ENCODE data around the gene DDIT3.
A peak's percentile ranks its signal among the peaks of the same experiment; 100 is the strongest.

DDIT3 gene

DNA sequence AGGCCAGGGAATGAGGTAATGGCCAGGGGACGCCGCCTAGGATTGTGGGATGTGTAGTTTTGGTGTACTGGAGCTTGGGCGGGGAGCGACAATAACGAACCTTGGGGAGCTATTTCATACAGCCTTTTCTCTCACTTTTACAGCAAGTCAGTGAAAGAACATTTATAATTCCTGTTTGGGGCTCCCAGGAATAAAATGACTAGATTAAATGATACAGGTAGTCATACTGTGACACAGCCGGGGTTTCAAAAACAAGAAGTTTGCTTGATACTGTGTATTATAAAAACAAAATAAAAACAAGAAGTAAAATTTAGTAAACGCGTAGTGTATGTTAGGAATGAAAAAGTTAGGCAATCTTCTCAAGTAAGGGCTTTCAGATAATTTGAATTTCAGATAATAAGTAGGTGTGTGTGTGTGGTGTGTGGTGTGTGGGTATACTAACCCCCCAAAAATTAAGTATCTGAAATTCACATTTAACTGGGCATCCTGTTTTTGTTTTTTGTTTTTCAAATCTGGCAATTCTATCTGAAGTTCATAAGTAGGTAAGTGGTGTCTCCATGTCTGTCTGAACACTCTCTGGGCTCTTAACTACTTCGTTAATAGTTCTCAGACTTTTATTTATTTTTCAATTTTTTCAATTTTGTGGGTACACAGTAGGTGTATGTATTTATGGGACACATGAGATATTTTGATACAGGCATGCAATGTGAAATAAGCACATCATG is 27.1 kb upstream of the DDIT3 start:
- DNase-seq (ENCODE audit: low read depth in 2 of 2), result no peak

DNA sequence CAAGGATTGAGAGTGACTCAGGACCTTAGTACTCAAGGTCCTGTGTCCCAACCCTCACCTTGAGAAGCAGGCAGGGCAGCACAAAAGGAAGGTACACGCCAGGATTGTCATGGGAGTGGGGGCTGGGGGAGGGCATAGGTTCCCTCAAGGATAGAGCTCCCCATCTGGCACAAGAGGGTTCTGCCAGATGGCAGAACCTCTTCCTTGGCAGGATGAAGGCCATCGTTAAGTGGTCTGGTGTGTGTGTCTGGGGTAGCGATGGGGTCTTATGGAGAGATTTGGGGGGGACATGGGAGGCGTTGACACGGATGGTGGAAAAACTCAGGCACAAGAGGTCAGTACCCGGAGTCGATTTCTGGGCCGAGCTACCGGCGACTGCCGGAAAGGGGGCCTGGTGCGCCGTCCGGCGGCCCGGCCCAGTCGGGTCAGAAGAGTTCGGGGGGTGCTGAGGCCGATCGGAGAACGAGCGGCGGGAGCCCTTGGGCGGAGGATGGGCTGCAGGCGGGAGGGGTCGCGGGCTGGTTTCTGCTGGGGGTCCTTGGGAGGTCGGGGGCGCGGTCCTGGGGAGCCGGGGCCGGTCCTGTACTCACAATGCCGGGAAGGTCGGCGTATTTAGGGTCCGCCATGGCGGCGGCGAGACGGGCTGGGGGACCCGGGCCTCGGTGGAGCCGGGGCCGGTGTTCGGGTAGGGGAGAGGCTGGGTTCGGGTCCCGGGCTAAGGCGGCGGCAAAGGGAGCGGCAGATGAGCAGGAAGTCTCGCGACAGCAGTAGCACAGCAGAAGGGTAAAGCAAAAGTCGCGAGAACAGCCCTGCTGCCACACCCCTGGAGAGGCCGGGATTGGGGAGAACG is 26.3 kb upstream of the DDIT3 start, which contains the start of gene DCTN2:
TSS of gene DCTN2 (minus strand) at position 755 of the 850 bp plus-strand sequence. CDS start at position 626, 129 bp downstream.
- peak; percentile 91 for DNase-seq (ENCODE audit: low read depth in 2 of 2)

DNA sequence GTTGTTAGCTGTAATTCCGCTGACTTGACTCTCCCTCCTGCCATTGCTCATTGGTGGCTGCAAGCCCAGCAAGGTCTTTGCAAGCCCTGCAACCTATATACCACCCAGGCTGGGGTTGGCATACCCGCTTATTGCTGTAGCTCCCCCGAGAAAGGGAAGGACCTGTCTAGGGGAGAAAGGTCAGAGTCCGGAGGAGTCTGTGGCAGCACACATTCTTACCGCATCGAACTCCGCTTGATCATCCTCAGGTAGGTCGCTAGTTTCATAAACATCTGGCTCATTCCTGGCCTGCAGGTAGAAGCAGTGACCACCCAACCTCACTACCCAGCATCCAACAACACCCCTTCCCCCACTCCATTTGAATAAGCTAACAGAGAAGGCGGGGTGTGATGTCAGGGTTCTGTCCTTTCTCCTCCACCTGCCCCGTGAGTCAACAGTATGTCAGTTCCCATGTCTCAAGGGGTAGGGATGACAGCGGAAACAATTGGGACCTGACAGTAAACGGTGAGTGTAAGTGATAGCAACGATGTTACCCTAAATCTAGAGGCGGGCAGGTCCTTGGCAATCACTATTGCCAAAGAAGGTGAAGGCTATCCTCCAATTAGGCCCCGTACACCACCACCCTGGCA is 25.6 kb upstream of the DDIT3 start:
- DNase-seq (ENCODE audit: low read depth in 2 of 2), result no peak

DNA sequence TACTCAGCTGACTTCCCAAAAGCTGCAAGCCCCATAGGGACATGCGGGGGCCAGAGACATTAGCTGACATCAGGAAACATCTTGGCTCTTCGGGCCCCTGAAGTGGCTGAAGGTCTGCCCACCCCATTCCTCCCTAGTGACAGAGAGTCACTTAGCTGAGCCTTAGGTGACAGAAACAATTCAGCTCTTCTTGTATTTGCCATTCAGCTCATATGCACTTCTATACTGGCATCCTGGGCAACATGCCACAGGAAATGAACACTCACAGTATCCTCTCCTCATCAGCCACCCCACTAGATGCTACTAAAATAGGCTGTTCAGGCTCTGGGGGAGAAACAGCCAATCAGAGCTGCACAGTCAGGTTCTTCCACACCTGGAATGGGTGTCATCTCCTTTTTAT is 23.3 kb upstream of the DDIT3 start:
- DNase-seq (ENCODE audit: low read depth in 2 of 2), result no peak

DNA sequence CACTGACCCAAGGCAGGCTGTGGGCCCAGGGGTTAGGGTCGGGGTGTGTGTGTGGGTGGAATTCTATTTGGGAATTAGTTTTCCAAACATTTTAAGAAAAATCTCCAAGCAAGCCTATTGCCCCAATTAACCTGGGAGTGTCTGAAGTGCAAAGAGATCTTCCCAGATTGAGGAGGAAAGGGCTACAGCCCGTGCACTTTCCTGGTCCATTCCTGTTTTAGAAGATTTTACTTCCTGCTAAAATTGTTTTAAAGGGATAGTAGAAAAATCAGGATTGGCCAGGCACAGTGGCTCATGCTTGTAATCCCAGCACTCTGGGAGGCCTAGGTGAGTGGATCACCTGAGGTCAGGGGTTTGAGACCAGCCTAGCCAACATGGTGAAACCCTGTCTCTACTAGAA is 21.4 kb upstream of the DDIT3 start:
- no peak for DNase-seq (ENCODE audit: low read depth in 2 of 2)

DNA sequence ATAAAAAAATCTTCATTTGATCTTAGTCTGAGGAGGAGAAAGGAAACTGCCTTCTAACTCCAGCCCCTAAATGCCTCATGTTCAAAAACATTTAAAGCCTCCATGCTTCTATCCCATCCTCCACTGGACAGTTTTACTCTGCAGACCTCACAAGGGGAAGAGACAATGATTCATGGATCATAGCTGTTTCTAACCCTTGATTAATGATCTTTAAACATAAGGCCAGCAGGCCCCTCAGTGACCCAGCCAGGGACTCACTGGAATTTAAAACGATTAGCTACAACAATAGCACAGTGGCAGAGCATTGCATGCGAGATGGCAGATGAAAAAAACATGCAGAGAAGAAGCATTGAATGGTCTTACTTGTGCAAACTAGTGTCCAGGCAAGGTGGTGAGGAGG is 20.7 kb upstream of the DDIT3 start:
- no peak for DNase-seq (ENCODE audit: low read depth in 2 of 2)

DNA sequence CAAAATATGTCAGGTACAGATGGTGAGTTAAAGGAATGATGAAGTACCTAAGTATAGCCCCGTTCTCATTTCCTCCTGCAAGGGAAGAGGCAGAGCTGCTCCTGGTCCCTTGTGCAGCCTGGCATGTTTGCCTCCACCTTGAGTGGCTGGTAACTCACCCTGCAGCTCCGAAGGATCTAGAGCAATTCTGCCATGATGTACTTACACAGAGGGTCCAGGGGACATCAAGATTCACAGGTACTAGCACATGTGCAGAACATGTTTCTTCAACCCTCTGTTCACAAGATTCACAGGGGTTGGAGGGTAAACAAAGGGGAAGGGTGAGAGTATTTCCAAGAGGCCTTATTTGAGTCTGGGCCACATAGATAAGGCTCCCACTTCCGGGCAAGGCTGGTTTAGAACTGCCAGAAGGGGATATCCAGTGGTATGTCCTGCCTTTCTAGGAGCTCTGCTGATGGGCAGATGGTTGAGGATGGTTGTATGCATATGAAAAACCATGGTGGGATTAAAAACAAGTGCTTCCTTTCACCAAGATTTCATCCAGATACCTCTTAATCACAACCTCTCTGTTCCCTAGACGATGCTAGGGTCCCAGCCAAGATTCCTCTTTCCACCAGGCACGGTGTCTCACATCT is 18.9 kb upstream of the DDIT3 start:
- DNase-seq (ENCODE audit: low read depth in 2 of 2), result no peak

DNA sequence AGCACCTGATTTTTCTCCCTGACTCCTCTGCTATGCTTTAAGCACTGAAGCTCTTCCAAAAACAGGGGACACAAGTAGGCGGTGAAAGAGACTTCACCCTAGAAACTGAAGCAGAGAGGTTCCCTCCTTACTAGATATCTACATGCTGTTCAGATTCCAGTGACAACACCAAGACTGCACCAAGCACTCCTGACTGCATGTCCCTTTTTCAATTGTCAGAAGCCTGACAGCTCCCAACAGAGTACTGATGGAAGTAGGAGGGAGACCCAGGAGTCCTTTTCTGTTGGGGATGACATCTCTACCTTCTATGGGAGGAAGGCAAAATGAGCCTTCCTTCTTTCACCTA is 16.3 kb upstream of the DDIT3 start:
- DNase-seq (ENCODE audit: low read depth in 2 of 2), result no peak

DNA sequence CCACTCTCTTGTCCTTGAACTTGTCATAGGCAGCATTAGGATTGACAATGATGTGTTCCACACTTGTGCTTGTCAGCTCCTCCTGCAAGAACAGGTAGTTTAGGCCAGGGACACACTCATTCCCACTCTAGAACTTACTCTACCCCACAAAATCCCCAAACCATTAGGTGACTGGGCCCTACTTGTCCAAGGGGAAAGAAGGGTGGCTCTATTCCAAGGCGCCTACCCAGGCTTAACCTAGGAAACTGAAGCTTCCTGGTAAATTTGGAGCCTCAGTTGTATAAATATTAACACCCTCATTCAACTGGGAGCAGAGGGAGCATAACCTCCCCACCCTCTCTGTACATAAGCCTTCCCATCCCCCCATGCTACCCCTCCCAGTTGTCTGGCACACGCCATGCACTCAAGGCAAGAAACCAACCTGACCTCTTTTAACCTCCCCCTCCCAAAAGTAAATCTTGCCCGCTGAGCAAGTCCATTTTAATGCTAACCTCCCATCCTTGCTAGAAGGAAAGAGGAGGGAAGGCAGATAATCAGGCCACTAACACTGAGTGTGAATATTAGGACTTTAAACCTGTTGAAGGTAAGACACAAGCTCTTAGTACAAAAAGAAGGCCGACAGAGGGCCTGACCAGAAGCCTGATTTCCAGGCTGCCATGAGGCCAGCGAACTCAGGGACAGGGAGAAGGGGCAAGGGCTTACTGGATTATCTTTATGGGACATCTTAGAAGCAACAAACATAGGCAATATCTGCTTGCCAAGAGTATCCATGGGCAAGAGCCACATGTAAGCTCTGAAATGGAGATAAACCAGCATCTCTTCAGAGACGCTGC is 15.7 kb upstream of the DDIT3 start:
- DNase-seq (ENCODE audit: low read depth in 2 of 2), result no peak

DNA sequence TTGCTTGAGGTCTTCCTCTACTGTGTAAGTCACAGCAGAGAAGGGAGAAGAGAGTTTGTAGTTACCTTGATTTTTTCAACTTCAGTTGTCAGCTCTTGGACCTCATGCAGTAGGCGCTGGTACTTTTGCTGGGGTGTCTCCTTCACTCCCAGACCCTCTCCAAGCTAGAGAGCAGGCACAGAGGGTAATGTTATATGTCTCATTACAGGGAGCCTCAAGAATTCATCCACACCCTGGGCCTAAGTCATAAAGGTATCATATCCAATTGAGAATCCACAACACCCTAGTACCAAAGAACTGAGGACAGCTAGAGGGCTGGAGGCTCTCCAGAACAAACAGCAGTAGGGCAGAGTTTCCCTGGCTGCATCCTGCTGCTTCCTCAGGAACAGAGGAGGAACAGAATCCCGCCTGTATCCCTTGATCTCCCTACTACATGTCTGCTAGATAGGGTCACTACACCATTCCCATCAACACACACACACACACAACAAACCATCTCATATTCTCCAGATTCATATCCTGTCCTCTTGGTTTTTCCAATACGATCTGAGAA is 14.8 kb upstream of the DDIT3 start:
- no peak for DNase-seq (ENCODE audit: low read depth in 2 of 2)

DNA sequence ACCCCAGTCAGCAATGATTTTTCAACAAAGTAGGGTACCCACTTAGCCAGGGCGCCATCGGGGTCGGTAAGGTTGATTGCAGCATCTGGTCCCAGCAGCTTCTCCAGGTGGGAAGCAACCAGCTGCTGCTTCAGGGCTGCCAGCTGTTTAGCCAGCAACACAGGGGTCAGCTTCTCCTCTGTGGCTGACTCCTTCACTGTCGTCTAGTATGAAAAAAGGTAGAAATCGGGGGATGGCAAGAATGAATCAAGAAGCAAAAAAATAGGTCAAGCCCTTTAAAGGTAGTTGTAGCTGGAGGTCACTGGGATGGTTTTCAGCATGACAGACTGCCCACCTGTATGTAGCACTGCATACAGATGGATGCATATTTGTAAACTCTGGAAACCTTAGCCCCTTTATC is 13.9 kb upstream of the DDIT3 start:
- no peak for DNase-seq (ENCODE audit: low read depth in 2 of 2)

DNA sequence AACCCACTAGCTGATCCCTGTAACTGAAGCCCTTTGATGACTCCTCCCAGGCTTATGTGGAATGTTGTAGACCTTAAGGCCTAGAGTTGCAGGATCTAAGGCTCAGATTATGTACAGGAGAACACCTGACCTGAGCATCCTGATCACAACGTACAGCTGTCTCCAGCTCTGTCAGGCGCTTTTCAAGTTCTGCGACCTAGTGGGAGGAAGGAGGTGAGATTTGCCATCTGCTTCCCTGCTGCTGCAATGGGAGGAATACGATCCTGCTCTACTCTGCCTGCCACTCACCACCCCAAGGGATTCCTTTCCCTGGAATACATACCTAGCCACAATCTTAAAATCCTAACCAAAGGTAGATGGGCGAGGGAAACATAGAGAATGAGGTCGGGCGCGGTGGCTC is 12.8 kb upstream of the DDIT3 start:
- DNase-seq (ENCODE audit: low read depth in 2 of 2), result no peak

DNA sequence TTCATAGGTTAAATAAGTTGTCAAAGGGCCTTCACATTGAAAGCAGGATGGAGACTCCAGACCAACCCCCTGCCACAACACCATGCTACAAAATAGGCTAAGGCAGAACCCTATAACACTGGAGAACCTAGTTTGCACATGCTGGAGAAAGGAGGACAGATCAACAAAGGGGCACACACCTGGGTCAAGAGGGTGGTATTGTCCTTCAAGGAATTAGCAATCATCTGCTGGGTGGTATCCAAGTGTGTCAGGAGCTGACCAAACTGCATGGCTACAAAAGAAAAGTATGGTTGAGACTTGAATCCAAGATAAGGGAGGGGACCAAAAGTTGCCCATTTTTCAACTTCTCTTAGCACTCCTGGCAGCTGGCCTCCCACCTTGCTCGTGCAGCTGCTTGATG is 11.5 kb upstream of the DDIT3 start:
- no peak for DNase-seq (ENCODE audit: low read depth in 2 of 2)

DNA sequence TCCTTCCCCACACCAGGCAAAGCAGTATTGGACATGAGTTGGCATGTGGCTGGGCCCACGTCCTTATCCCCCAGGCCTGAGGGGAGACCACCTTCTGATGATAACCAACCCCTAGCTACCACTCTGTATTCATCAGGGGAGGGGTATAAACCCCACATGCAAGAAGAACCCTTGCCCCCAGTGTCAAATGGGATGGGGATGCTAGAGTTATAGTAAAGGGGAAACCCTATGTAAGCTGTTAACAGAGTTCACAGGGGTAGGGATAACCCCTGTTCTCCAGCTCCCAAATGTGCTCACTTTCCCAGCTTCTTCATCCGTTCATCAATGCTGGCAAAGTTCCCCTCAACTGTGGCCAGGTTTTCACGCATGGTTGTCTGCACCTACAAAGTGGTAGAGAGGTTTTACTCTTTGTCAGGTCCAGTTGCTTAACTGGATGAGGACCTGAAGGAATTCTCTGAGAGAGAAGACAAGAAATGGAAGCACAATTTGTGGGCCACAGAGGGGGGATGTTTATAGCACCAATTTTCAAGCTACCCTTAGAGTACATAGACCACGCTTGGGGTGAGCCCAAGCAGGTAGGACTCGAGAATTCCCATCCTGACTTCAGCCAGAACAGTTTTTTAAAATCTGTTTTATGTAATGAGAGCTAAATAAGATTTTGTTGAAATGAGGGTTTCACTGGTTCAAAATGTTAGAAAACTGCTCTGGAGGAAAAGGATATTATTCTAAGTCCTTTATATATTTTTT is 10.3 kb upstream of the DDIT3 start:
- DNase-seq (ENCODE audit: low read depth in 2 of 2), result no peak

DNA sequence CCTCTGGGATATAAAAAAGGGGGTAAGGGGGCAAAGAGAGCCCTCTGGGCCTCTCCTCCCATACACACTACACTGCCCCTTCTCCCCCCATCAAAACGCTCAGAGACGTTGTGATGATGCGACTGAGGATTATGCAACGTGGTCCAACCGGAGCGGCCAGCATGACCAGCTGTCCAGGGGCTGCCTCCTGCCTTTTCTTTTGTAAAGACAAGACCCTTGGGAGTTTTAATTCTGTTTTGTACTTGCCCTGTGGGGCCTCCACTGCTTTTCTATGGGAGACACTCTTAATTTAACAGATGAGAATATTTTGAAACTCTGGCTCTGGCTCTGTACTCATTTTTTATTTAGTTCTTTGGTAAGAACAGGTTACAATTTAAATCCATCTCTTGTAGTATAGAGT is 9.5 kb upstream of the DDIT3 start:
- DNase-seq (ENCODE audit: low read depth in 2 of 2), result no peak

DNA sequence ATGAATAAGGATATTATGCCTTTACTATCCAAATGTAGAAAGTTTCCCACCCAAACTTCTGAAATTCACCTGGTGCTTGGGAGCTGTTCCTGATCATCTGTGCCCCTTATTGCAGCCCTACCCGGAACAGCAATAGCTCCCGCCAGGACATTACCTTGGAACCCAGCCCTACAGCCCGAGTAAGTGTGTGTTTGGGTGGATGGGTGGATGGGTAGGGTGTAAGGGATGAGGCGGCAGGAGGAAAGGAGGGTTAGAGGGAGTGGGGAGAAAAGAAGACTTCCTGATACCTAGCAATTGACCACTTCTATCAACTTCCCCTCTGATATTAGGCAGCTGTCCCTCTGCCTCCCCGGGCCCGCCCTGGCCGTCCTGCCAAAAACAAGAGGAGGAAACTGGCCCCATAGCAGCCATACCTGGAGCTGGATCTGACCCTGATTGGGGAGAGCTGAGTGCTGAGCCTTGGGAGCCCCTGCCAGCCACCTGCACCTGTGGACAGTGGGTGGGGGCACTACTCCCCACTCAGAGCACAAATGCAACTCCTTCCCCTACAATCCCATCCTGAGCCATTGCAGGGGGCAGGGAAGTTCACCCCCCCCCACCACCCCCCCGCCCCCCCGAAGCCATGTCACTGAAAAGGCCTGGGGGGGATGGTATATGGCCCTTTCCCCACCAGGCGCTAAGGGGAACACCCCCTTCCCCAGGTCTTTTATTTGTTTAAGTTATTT is 8.7 kb upstream of the DDIT3 start:
- DNase-seq (ENCODE audit: low read depth in 2 of 2), result no peak

DNA sequence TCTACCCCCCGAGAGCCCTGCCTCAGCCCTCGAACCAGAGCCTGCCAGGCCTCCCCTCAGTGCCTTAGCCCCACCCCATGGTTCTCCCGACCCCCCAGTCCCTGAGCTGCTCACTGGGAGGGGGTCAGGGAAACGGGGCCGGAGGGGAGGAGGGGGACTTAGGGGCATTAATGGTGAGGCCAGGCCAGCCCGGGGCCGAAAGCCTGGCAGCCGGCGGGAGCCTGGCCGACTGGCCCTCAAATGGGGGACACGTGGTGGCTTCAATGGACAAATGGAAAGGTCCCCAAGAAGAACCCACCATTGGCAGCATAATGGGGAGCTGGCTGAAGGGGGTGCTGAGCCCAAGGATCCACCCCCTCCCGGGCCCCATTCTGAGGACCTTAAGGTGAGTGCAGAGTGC is 7.9 kb upstream of the DDIT3 start:
- no peak for DNase-seq (ENCODE audit: low read depth in 2 of 2)

DNA sequence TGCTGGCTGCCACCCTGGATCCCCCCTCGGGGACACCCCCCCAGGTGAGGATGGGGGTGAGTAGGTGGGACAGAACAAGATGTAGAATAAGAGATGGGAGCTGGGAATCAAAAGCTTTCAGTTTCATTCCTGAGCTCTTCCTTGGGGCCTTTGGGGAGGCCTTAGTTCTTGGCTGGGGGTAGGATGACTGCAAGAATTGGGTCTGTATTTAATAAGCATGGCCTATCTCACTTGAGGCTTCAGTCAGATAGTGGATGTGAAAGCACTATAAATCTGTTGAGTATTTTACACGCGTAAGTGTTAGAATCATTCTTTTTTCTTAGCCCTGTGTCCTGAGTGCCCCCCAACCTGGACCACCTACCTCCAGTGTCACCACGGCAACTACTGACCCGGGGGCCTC is 6.9 kb upstream of the DDIT3 start:
- DNase-seq (ENCODE audit: low read depth in 2 of 2), result no peak

DNA sequence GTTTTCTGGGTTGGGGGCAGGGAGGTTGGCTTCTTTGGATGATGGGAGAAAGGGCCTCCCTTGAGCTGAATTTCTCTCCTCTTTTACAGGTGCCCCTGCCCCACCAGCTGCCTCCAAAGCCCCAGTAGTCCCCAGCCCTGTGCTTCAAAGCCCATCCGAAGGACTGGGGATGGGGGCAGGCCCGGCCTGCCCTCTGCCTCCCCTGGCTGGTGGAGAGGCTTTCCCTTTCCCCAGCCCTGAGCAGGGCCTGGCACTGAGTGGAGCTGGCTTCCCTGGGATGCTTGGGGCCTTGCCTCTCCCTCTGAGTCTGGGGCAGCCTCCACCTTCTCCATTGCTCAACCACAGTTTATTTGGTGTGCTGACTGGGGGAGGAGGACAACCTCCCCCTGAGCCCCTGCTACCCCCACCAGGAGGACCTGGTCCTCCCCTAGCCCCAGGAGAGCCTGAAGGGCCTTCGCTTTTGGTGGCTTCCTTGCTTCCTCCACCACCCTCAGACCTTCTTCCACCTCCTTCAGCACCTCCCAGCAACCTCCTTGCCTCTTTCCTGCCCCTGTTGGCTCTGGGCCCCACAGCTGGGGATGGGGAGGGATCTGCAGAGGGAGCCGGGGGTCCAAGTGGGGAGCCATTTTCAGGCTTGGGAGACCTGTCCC is 6.3 kb upstream of the DDIT3 start:
- no peak for DNase-seq (ENCODE audit: low read depth in 2 of 2)
